HG02571 (cell line): ENCODE results near the gene ADRA2C.

Experiments used
- ATAC-seq: cut with Tn5 transposase; IDR thresholded peaks from one replicate; pipeline ENCODE4 v1.9.1; 2021; ENCODE audit warnings: mild to moderate bottlenecking, moderate library complexity; ENCODE audit not compliant: unreplicated experiment

The ADRA2C gene

DNA sequence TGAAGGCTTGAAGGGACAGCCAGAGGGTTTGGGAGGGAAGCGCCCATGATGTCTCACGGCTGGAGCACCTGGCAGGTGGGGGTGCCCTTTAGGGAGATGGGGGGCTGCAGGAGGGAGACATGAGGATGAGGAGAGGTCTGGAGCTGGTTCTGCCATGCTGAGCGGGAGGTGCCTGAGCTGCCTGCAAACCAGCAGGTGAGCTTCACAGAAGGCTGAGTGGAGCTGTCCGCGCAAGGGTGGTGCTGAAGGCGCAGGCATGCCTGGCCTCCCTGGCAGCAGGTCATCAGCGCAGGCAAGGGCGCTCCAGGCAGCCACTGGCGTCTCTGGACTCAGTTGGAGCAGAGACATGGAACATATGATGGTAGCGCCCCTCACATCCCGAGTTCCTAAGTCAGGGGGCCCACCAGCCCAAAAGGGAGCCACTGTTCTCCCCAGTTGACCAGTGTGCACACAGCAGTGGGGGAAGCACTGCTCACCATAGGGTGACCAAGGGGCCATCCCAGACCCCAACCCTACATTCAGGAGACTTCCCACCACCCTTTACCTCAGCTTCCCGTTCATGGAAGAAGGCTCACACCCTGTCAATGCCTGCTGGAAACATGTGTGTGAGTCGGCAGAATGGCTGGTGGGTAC, 25.8 kb downstream of the ADRA2C start:
- no peak for ATAC-seq

DNA sequence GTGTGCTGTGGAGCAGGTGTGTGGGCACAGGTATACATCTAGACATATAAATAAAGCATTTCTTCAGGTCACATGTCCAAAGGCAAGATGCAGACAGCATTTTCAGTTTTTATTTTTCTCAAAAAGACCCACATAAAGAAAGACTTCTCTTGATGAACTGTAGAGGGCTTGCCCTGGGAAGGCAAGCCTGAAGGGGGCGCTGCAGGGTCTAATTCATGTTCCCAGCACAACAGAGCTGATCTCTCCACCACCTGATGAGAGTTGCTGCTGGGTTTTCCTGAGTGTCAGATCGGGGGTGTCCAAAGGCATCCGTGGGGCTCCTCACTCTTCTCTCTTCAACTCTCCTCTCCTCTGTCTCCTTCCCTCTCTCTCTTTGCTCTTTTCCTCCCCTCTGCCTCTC, 26.6 kb downstream of the ADRA2C start:
- ATAC-seq: no peak

DNA sequence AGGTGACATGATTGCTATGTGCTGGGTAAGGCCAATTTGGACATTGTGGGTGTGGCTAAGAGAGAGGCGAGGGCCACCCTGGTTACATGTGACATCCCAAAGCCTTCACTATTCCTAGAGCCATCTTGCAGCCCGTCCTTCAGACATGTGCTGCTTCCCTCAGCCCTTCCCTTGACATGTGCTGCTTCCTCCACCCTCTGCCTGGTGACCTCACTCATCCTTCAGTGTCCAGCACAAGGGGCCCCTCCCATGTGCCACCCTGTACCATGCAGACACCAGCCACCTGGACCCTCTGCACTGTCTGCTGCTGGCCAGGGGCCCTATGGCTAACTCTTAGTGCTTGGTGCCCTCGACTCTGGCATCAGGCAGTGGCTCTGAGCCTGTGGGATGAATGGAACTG, 27.4 kb downstream of the ADRA2C start:
- no peak for ATAC-seq

DNA sequence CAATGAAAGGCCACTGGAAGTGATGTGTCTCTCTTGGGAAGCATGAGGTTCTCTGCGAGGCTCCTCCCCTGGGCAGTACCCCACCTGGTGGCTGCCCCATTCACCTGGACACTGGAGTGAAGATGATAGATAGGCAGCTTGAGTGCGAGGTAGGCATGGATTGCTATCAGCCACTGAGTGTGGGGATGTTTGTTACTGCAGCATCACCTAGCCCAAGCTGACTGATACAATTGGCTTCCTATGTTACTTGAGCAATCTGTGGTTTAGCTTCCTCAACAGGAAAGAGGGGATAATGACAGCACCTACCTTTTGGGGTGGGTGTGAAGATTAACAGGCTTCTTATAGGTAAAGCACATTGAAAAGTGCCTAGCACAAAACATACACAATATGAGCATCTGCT, 30.8 kb downstream of the ADRA2C start:
- no peak for ATAC-seq

DNA sequence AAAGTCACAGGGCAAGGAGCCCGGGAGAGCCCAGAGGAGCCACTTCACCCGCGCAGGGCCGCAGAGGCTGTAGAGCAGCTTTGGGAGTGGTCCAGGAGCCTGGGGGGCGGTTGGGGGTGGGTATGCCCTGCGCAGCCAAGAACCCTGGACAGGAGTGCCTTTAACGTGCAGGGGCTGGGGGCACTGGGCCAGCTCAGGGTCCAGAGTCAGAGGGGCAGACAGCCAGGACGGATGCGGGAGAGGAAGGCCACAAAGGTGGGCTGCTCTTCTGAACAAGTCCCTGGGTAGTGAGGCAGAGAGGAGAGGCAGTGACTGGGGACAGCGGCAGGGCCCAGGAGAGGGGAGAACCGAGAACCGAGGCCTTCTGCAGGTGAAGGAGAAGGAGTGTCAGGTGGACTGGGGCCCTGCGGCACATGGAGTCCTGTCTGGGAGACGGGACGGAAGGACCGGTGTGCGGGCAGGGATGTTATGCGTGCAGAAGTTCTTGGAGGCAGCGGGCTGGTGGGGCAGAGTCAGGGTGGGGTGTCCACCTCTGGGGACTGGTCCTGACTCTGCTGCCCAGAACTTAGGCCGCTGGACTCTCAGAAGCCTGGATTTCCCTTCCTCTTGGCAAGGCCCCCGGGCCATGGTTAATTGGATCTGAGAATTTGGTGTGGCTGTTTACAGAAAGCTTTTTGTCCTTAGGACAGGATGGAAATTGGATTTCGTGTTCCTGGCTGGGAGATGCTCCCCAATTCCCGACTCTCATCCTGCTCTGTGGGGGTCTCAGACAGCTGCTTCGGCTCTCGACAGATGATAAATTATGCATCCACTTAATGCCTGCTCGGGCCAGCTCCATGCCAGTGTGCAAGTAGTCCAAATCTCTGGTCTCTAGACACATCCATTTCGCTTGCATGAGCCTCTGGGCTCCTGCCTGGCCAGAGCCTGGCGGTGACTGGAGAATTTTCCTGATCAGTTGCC, 31.9 kb downstream of the ADRA2C start:
- no peak for ATAC-seq

DNA sequence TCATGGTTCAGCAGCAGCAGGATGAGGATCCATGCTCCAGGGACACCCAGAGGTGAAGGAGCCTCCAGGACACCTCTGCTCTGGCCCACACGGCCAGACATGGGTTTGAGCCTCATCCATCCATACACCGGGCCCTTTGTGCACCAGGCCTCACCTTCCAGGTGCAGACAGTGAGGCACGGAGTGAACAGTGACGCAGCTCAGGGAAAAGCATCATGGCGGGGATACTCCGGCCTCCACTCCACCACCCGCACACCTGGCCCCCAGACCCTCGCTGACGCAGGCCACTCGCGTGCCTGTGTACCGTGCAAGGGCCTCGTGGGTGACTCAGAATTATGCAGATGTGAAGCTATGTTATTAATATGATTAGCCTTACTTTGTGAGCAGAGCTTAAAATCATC, 33.3 kb downstream of the ADRA2C start:
- no peak for ATAC-seq

DNA sequence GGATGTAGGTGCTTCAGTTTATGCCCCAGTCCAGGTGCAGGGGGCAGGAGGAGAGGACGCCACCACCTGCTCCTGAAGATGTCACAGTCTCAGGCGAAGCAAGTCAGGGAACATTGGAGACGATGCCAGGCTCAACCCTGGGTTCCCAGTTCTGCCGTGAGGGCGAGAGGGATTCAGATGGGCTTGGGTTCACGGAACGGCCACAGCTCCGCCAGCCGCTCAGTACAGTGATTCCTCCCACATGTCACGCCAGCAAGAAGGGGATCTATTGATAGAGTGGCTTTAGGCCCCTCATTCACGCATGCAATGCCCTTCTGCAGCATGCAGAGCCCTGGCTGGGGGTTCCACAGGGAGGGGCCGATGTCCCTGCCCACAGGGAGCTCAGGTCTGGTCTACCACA, 34.2 kb downstream of the ADRA2C start:
- no peak for ATAC-seq

DNA sequence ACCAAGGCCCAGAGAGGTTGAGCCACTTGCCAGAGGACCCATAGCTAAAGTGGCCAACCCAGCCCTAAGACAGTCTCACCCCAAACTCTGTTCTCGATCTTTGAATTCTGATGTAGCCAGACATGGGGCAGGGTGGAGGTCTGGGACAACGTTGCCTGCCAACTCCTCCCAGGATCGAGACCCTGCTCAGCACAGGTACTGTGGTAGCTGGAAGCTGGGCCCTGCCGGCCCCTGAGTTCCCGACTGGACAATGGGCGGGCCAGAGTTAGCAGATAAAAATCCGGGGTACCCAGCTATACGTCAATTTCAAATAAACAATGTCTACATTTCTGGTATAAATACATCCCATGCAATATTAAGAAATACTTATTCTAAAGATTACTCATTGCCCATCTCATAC, 35.3 kb downstream of the ADRA2C start:
- no peak for ATAC-seq

DNA sequence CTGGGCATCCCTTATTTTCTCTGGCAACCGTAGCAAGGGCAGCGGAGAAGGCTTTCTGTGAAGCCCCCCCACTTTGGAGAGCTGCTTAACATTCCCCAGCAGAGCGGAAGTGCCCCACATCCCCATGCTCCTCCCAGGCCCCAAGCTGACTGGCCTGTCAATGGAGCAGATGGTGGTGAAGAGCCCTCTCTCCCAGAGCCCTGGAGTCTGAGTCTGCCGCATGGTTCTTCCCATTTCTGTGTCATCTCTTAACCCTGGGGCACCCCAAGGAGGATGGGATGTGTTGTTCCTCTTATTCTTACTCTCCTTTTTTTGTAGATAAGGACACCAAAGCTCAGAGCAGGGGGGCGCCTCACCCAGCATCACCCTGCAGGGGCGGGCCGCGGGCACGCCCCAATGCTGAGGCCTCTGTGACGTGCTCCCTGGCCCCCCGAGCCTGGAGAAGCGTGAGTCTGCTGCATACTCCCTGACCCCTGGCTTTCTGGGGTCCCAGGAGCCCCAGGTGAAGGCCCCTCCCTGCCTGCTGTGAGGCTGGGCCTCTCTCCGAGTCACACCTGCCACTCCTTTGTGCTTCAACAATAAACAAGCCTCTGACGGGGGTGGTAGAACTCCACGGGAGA, 35.9 kb downstream of the ADRA2C start:
- ATAC-seq: no peak

DNA sequence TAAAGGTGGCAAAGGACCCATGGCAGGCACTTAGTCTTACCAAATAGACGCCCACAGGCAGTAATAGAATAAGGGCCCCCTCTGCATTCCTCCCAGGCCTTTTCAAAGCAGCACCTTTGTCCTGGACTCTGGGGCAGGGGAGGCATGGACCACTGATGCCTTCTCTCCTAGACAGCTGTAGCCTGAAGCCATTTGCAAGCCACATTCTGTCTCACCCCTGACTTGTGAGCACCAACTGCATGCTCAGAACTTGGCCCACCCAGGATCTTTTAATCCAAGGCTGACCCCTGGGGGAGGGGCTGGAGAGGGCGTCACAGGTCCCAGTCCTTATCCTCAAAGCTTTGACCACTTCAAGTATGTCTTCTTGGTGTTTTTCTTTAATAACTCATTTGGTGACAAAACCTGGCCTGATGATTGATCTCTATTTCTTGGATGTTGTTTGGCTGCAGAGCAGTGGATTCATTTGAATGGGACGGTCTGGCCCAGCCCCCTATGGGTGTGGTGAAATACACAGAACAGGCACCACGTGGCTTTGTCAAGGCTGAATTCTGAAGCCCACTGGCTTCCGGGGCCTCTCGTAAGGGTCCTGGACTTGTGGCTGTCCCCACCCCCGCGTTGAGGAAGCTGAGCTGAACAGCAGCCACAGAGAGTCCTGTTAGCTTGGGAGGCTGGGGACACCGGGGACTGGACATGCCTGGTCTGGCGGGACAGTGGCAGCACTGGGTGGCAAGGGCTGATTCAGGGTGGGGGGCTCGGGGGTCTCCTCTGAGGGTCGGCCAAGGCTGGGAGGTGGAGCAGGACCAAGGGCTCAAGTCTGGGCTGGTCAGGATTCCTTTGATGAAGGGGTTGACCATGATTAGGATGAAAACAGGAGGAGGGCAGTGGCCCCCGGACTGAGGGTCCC, 36.6 kb downstream of the ADRA2C start:
- ATAC-seq: no peak

DNA sequence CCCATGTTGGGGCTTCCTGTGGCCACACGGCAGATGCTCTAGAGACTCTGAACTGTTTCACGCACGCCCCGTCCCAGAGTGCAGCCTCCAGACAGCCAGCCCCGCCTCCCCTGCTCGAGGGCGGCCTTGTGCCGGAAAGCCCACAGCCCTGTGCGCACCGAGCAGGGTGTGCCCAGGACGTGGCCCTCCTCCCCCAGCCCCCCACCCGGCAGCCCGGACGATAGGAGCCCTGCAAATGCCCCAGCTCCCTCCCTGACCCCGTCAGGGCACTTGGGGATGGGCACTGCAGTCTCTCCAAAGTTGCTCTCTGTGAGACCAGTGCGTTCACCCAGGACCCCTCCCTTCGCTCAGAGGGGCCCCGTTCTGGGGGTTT, 37.3 kb downstream of the ADRA2C start:
- ATAC-seq: no peak

DNA sequence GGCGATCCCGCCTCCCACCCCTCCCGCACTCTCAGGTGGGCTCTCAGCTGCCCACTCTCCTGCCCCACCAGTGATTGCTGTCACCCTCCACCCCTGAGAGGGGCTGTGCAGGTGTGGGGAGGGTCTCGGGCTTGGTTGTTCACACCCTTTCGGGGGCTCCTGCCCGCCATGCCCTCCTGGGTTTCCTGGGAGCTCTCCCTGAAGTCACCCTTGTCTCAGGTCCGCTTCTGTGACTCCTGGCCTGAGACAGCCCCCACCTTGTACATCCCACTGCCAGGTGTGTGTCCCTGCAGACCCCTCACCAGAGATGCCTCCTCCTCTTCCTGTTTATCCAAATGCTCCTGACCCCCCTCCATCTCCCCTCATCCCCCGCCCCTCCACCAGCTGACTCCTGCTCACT, 37.8 kb downstream of the ADRA2C start:
- no peak for ATAC-seq

DNA sequence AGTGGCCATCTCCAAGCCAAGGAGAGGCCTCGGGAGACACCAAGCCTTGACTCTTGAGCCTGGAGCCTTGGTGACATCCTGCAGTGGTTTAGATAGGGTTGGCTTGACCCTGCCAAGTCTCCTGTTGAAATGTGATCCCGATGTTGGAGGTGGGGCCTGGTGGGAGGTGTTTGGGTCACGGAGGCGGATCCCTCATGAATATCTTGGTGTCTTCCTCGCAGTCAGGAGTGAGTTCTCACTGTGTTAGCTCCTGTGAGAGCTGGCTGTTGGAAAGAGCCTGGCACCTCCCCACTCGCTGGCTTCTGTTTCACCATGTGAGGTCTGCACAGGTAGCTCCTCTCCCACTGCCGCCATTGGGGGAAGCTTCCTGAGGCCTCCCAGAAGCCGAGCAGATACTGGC, 38.8 kb downstream of the ADRA2C start:
- ATAC-seq: no peak

DNA sequence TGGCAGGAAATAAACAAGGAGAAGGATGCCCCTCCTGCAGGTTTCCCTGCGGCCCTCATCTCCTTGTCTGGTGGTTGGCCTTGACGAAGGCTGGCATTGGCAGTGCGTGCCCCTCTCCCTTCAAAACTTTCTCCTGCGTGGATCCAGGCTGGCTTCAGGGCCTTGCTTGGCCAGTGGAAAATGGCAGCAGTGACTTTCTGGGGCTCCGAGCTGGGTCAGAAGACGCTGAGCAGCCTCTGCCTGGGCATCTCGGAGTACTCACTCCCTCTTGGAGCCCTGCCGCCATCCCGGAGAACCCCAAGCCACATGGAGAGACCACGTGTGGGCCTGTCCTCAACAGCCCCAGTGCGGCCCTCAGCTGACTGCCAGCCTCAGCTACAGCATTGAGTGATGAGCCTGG, 39.5 kb downstream of the ADRA2C start:
- no peak for ATAC-seq

DNA sequence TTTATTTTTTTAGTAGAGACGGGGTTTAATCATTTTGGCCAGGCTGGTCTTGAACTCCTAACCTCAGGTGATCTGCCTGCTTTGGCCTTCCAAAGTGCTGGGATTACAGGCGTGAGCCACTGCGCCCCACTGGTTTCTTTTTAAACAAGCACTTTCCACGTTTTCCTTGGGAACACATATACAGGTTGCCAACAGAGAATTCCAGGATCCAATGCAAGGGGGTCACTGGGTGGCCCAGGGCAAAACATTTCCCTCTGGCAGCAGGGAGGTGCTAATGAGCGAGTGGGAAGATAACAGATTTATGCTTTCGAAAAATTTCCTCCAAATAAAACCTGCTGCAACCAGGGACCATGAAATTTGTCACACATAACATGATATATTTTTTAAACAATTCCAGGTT, 41.1 kb downstream of the ADRA2C start:
- ATAC-seq: no peak

DNA sequence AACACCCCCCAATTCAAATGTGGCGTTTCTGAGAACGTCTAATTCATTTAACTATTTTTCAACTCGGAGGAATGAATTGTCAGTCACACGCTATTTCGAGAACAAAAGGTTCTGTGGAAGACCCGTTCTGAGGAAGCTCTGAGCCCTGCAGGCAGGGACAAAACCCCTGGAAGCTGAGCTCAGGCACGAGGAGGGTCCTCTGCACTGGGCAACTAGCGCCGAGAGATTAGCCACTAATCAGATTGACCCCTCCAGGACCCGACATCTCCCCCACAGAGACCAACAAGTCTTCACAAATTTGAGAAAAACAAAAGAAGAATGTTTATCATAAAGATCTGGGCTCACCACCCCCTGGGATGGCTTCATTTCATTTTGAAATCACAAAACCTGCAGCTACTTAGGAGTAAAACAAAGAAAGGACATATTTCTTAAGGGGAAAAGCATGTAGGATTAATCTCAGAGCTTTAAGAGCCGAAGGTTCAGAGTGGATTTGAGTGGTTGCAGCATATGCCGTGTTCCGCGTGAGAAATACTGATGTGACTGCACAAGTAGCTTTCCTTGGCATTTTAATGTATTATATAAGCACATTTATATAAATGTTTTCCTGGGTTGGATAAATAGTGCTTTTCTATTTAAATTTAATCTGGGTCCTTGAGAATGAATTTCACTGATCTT, 41.8 kb downstream of the ADRA2C start:
- no peak for ATAC-seq

DNA sequence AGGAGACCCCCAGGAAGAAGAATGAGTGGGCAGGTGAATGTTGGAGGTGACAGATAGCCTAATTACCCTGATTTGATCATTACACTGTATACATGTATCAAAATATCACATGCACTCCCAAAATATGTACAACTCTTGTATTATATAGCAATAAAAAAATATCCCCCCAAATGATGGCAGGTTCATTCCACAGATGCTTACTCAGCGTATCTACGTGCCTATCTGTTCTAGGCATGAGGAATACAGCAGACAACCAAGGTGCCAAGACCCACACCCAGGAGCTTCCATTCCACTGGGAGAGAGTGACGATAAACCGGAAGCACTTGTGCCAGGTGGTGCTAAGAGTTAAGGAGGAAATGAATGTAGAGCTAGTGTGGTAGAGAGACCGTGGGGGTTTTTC, 42.4 kb downstream of the ADRA2C start:
- ATAC-seq: no peak

DNA sequence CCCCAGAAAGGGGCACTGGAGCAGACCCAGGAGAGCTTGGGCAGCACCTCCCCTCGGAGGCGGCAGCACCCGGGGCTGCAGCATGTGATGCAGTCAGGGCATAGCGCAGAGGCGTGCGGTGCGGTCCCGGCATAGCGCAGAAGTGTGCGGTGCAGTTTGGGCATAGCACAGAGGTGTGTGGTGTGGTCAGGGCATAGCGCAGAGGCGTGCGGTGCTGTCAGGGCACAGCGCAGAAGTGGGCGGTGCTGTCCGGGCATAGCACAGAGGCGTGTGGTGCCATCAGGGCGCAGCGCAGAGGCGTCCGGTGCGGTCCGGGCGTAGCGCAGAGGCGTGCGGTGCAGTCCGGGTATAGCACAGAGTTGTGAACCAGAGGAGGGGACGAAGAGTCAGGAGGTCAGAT, 42.8 kb downstream of the ADRA2C start:
- no peak for ATAC-seq

DNA sequence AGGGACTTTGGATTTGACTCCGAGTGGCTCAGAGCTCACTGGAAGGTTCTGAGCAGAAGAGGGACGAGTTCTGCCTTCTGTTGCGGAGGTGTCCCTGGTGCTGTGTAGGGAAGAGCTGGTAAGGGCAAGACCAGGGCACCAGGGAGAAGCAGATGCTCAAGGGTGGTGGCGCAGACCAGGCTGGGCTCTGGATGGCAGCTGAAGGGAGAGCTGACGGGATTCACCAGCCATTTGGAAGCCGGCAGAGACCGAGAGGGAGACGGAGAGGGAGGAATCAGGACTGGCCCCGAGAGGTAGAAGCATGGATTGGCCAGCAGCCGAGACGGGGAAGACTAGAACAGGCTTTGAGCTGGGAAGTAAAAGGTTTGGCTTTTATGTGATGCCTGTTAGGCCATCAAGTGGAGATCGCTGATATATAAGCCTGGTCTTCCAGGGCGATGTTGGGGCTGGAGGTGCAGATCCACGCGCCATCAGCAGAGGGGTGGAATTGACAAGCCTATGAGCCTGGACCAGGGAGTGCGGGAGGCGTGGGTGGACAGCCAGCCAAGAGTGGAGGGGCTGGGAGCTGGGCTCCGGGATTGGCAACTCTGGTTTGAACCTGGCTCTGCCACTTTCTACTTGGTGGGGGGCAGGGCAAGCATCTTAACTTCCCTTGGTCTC, 43.4 kb downstream of the ADRA2C start:
- no peak for ATAC-seq

DNA sequence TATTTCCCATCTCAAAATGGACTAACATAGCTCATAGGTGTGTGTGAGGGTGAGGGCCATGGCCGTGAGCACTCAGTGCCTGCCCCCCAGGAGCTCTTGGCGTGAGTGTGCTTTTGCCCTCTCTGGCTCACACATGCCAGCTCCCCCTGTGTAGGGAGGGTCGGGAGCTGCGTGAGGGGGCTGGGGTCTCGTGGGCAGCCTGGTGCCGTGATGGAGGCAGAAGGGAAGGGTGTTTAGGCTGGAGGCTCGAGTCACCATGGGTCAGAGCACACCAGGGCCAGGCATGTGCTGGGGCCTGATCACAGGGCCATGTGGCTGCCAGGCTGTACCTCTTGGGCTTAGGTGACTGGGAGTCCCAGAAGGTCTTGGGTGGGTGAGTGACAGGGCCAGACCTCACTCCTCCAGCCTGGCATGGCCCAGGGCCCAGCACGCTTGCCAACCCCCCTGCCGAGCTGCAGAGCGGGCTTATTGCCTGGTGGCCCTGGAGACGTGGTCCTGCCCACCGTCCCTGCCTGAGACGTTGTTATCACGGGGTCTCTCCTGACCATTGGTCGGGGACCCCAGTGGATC, 44.0 kb downstream of the ADRA2C start:
- no peak for ATAC-seq
